Measurements from ENCODE around the gene GCSAM.
A peak's percentile ranks its signal among the peaks of the same experiment; 100 is the strongest.

The GCSAM gene

DNA sequence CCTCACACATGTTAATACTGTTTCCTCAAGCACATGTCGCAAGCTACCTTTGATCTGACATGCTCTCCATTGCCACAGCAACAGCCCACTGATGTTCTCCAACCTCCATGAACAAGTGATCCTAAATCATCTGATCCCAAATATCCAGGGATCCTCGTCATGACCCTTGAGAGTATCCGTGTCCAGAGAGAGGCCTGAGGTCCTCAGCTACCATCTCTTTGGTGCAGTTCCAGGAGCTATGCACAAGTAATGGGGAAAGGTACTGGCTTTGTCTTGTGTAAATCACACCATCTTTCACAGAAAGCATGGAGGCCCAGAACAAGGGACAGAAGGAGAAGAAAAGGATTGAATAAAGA is 2.4 kb downstream of the GCSAM start:
- H3K27ac ChIP-seq (replicated peaks), result no peak overlapping the region
- no peaks in the 10 kb centered on the region for H3K27me3 ChIP-seq (ENCODE audit: insufficient read depth, poor library complexity, severe bottlenecking)
- DNase-seq (ENCODE audit: low read depth in 1 of 2, low spot score in 1 of 2), result no peak
- no peak overlapping the region for H3K4me3 ChIP-seq (replicated peaks; ENCODE audit: insufficient read depth, low read length)
- TF ChIP-seq, protein P1, sequence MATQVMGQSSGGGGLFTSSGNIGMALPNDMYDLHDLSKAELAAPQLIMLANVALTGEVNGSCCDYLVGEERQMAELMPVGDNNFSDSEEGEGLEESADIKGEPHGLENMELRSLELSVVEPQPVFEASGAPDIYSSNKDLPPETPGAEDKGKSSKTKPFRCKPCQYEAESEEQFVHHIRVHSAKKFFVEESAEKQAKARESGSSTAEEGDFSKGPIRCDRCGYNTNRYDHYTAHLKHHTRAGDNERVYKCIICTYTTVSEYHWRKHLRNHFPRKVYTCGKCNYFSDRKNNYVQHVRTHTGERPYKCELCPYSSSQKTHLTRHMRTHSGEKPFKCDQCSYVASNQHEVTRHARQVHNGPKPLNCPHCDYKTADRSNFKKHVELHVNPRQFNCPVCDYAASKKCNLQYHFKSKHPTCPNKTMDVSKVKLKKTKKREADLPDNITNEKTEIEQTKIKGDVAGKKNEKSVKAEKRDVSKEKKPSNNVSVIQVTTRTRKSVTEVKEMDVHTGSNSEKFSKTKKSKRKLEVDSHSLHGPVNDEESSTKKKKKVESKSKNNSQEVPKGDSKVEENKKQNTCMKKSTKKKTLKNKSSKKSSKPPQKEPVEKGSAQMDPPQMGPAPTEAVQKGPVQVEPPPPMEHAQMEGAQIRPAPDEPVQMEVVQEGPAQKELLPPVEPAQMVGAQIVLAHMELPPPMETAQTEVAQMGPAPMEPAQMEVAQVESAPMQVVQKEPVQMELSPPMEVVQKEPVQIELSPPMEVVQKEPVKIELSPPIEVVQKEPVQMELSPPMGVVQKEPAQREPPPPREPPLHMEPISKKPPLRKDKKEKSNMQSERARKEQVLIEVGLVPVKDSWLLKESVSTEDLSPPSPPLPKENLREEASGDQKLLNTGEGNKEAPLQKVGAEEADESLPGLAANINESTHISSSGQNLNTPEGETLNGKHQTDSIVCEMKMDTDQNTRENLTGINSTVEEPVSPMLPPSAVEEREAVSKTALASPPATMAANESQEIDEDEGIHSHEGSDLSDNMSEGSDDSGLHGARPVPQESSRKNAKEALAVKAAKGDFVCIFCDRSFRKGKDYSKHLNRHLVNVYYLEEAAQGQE (IDR thresholded peaks at IDR 0.05; ENCODE audit: insufficient replicate concordance, low read depth), result no peak
- TF ChIP-seq, protein P2, sequence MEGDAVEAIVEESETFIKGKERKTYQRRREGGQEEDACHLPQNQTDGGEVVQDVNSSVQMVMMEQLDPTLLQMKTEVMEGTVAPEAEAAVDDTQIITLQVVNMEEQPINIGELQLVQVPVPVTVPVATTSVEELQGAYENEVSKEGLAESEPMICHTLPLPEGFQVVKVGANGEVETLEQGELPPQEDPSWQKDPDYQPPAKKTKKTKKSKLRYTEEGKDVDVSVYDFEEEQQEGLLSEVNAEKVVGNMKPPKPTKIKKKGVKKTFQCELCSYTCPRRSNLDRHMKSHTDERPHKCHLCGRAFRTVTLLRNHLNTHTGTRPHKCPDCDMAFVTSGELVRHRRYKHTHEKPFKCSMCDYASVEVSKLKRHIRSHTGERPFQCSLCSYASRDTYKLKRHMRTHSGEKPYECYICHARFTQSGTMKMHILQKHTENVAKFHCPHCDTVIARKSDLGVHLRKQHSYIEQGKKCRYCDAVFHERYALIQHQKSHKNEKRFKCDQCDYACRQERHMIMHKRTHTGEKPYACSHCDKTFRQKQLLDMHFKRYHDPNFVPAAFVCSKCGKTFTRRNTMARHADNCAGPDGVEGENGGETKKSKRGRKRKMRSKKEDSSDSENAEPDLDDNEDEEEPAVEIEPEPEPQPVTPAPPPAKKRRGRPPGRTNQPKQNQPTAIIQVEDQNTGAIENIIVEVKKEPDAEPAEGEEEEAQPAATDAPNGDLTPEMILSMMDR (IDR thresholded peaks at IDR 0.05; ENCODE audit: insufficient read depth, low read length), result no peak
- TF ChIP-seq POLR2AphosphoS5 (IDR thresholded peaks at IDR 0.05; ENCODE audit: low read depth) (no peak), GABPA (IDR thresholded peaks at IDR 0.05; ENCODE audit: low read depth) (no peak), SPI1 (IDR thresholded peaks at IDR 0.05; ENCODE audit: borderline replicate concordance, low read depth) (no peak)

DNA sequence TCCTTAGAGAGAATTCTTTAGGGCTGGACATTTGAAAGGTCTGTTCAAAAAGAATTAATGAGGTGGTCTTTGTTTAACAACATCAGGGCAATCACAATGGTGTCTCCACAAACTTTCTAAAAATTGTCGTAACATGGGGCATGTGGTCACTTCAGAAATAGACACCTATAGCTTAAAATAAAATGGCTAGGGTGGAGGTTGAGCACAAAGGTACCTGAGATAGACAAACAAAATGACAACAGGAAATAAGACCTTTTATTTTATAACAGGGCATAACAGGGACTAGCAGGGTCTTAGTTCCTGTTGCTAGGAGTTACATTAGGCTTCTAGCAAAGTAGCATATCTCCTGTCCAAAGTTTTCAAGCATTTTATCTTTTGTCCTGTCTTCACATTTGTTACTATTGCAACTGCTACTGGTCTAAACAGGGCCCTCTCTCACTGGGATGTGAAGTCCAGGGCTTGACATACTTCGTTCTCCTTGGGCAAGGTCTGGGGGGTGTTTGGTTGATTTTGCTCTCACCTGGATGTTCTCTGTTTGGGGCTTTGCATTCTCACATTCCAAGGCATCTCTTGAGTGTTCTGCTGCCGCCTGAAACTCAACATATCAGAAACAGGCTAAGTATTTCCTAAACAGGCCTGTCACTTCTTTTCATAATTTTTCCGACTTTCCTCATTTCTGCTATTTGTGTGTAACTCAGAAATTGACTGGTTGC is 3.0 kb downstream of the GCSAM start:
- no peak overlapping the region for H3K4me3 ChIP-seq (replicated peaks; ENCODE audit: insufficient read depth, low read length)
- TF ChIP-seq, protein P1 (IDR thresholded peaks at IDR 0.05; ENCODE audit: insufficient replicate concordance, low read depth), result no peak
- no peak for TF ChIP-seq GABPA (IDR thresholded peaks at IDR 0.05; ENCODE audit: low read depth)
- TF ChIP-seq, protein P2 (IDR thresholded peaks at IDR 0.05; ENCODE audit: insufficient read depth, low read length), result no peak
- no peak for TF ChIP-seq POLR2AphosphoS5 (IDR thresholded peaks at IDR 0.05; ENCODE audit: low read depth)
- no peak for TF ChIP-seq SPI1 (IDR thresholded peaks at IDR 0.05; ENCODE audit: borderline replicate concordance, low read depth)
- no peak overlapping the region for H3K27ac ChIP-seq (replicated peaks)
- H3K27me3 ChIP-seq (ENCODE audit: insufficient read depth, poor library complexity, severe bottlenecking), result no peaks in the 10 kb centered on the region
- DNase-seq (ENCODE audit: low read depth in 1 of 2, low spot score in 1 of 2), result no peak

DNA sequence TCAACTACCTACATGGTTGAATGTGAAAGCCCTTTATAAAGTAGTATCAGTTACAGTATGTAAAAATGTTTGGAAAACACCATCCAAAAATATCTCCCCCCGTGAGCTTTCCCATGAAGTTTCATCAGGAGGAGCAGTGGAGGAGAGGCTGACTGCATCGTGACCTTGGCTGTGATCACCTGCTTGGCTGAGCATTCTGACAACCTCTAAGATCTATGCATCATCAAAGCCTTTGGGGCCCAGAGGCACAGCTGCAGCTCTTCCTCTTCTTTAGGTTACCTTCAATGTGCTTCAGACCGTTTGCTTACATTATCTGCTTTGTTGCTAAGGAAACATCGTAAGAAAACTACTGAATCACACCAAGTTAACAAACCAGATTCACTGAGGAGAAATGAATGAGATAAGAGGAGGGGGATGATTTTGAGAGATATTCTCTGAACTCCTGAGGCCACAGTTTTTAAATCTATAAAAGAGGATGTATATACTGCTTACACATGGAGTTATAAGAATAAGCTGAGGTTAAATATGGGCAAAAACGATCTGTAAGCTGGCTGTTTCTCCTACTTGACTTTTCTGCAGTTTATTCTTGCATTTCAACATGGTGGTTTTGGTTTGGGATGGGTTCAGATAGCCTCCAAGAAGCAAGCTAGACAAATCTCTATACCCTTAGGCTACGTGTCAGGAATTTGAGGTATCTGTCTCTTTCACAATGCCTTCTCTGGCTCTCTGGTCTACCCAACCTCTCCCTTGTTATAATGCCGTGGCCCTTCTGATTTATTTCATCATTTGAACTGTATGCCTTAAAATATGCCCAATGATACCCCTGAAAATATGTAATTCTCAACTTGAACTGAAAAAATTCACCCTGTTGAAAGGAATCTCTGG is 4.0 kb downstream of the GCSAM start:
- Histone ChIP-seq H3K27ac (replicated peaks) (no peak overlapping the region), H3K4me3 (replicated peaks; ENCODE audit: insufficient read depth, low read length) (no peak overlapping the region), H3K27me3 (ENCODE audit: insufficient read depth, poor library complexity, severe bottlenecking) (no peaks in the 10 kb centered on the region)
- peak in 1 of 2 experiments; percentile 13 for DNase-seq (ENCODE audit: low read depth in 1 of 2, low spot score in 1 of 2)
- TF ChIP-seq SPI1 (IDR thresholded peaks at IDR 0.05; ENCODE audit: borderline replicate concordance, low read depth), result peak; percentile 47; the same call in 1 of the 2 replicates
- no peak for TF ChIP-seq GABPA (IDR thresholded peaks at IDR 0.05; ENCODE audit: low read depth)

All from HL-60 (cell line).